ENCODE data around the gene STXBP6.
"Not testable (repeated sequence)": the region's sequence is repeated elsewhere in the genome, so short reads cannot be mapped to it uniquely, and the experiment has no call there.

The STXBP6 gene

DNA sequence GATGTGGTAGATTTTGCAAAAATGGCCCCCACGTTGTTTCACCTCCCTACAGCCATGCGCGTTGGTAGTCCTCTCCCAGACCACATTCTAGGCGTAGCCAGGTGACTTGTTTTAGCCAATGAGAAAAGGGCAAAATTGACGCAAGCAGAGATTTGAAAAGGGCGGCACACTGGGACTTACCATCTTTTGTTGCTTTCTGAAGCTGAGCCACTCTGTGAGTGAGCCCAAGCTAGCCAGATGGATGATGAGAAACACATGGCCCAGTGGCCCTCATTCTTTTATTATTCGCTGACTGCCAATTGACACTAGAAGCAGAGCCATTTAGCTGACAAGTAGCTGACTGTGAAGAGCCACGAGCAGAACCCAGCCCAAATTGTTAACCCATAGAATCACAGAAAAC is 274.0 kb downstream of the STXBP6 start:
- H3K4me3 ChIP-seq (ENCODE audit: low read depth, low read length) = no peak overlapping the region
- TF ChIP-seq, protein P1, sequence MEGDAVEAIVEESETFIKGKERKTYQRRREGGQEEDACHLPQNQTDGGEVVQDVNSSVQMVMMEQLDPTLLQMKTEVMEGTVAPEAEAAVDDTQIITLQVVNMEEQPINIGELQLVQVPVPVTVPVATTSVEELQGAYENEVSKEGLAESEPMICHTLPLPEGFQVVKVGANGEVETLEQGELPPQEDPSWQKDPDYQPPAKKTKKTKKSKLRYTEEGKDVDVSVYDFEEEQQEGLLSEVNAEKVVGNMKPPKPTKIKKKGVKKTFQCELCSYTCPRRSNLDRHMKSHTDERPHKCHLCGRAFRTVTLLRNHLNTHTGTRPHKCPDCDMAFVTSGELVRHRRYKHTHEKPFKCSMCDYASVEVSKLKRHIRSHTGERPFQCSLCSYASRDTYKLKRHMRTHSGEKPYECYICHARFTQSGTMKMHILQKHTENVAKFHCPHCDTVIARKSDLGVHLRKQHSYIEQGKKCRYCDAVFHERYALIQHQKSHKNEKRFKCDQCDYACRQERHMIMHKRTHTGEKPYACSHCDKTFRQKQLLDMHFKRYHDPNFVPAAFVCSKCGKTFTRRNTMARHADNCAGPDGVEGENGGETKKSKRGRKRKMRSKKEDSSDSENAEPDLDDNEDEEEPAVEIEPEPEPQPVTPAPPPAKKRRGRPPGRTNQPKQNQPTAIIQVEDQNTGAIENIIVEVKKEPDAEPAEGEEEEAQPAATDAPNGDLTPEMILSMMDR (conservative IDR thresholded peaks at IDR 0.05; ENCODE audit: low read depth, low read length) = no peak
- no peak for DNase-seq (ENCODE audit: low read depth)

GRCh38 chr14:24774187-24774915 is 275.6 kb downstream of the STXBP6 start:
- H3K4me3 ChIP-seq (ENCODE audit: low read depth, low read length) = no peak overlapping the region
- no peak for DNase-seq (ENCODE audit: low read depth)
- TF ChIP-seq, protein P1 (conservative IDR thresholded peaks at IDR 0.05; ENCODE audit: low read depth, low read length) = no peak

DNA sequence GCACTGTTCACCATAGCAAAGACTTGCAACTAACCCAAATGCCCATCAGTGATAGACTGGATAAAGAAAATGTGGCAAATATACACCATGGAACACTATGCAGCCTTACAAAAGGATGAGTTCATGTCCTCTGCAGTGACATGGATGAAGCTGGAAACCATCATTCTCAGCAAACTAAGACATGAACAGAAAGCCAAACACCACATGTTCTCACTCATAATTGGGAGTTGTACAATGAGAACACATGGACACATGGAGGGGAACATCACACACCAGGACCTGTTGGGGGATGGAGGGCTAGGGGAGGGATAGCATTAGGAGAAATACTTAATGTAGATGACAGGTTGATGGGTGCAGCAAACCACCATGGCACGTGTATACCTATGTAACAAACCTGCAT is 276.4 kb downstream of the STXBP6 start:
- not testable (repeated sequence) for DNase-seq (ENCODE audit: low read depth); H3K4me3 ChIP-seq (ENCODE audit: low read depth, low read length)

GRCh38 chr14:24766434-24766833 is 283.5 kb downstream of the STXBP6 start:
- TF ChIP-seq, protein P1 (conservative IDR thresholded peaks at IDR 0.05; ENCODE audit: low read depth, low read length) = no peak
- DNase-seq (ENCODE audit: low read depth) = no peak
- H3K4me3 ChIP-seq (ENCODE audit: low read depth, low read length) = no peak overlapping the region

GRCh38 chr14:24761141-24761540 is 288.8 kb downstream of the STXBP6 start:
- no peak overlapping the region for H3K4me3 ChIP-seq (ENCODE audit: low read depth, low read length)
- DNase-seq (ENCODE audit: low read depth) = no peak
- TF ChIP-seq, protein P1 (conservative IDR thresholded peaks at IDR 0.05; ENCODE audit: low read depth, low read length) = no peak
